HG02678 (cell line): ENCODE results near the gene SLC25A21.
"Not testable (repeated sequence)": the region's sequence is repeated elsewhere in the genome, so short reads cannot be mapped to it uniquely, and the experiment has no call there.

ENCODE experiments used
- ATAC-seq: cut with Tn5 transposase; IDR thresholded peaks from one replicate; pipeline ENCODE4 v1.9.1; 2021; ENCODE audit warnings: mild to moderate bottlenecking, moderate library complexity; ENCODE audit not compliant: unreplicated experiment

The SLC25A21 gene

DNA sequence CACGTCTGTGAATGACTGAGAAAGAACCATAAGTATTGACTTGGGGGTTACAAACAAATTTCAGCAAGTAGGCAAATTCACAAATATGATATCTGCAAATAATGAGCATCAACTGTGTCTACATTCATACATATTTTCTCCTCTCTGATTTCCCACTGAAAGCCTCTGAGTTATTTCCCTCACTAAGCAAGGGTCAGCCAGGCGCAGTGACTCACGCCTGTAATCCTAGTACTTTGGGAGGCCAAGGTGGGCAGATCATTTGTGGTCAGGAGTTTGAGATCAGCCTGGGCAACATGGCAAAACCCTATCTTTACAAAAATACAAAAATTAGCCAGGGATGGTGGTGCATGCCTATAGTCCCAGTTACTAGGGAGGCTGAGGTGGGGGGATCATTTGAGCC, 80.8 kb downstream of the SLC25A21 start:
- ATAC-seq: no peak

DNA sequence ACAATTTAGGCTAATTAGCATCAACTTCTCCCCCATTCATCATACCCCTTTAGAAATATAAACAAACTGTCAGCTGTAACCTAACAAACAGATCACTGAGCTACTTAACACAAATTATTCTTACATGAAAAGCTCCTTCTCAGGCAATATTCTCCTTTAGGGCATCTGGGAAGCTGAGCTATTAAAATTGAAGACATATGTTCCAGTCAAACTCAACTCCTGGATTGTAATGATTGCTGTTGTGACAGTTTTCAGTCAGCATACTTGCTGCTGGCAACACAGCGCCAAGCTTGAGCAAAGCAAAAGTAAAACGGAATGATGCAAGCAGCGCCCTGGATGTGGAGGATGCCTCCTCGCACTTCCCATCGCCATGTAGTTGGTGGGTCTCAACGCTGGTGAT, 82.4 kb downstream of the SLC25A21 start:
- ATAC-seq: no peak

DNA sequence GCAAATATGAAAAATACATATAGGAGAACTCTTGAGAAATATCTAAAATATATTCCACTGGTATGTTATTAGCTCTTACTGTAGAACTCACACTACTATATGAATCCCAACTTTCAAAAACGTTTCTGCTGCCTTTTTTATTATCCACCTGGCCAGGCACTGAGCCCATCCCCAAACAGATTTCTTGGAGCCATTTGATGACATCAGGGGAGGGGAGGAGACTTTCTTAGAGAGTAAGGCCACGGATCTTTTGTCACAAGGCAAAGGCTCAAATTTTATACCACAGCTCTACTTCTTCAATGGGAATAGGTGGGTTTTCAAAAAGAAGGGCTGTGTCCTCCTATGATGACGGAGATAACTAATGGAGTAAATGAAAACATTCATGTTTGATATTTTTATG, 83.0 kb downstream of the SLC25A21 start:
- ATAC-seq: no peak

DNA sequence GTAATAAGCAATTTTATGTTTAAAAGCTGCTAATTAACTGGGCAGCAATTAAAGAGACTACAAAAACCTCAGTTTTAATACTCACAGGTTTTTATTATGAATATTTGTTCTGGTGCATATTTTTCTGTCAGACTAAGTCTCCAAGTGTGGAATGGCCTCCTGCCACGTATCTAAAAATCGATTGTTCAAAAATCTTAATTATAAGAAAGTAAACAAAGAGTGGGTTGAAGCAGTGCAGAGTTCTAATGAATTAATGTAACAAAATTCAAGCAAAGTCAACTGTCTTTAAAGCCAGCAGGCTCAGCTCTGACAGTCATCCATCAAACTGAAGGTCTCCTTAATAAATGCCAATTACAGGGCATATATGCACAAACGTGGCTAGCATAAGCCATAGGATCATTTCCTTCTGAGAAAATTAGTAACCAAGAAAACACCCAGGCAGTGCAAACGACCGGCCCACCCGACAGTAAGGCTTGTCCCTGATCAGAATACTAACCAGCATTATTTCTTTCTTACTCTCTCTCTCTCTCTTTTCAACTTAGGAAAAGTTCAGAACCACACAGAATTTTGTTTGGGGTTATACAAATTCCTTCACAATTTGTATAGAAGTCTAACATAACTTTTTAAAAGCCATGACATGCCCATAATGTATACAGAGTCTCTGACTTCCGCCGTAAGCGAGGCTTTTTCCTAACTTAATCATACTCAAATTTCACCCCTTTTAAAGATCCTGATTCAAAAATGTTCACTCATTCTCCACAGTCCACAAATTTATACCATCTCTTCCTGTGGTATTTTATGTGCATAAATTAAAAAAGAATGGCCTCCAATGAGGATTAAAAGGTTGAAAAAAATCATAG, 83.8 kb downstream of the SLC25A21 start:
- ATAC-seq: no peak

DNA sequence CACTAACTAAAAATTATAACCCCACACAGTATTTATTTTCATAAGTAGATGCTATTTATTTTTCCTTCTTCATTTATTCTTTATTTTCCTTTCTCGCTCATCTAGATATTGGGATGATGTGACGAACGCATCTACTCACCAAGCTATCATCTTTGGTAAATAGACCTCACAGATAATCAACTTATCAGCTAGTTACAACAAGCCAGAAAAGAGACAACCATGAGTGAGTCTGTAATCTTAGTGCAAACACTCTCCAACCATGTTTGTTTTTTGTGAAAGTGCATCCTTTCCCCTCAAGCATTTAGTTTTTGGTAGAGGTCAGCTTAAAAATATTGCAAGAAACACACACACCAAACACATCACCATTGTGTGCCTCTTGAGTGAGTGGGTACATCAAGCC, 84.9 kb downstream of the SLC25A21 start:
- ATAC-seq: no peak

DNA sequence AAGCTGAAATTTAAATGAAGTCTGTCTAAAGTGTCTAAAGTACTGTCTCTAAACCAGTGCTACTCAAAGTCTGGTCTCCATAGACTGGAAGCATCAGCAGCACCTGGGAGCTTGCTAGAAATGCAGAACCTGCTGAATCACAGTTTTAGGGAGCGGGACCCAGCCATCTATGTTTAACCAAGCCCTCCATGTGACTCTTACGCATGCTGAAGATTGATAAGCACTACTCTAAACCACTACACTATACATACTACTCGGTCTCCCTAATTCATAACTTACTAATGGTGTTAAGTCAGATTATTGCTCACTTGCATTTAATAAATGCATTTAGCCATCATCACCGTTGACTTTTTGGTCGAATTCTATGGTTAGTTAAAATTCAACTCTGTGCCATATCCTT, 88.8 kb downstream of the SLC25A21 start:
- no peak for ATAC-seq

DNA sequence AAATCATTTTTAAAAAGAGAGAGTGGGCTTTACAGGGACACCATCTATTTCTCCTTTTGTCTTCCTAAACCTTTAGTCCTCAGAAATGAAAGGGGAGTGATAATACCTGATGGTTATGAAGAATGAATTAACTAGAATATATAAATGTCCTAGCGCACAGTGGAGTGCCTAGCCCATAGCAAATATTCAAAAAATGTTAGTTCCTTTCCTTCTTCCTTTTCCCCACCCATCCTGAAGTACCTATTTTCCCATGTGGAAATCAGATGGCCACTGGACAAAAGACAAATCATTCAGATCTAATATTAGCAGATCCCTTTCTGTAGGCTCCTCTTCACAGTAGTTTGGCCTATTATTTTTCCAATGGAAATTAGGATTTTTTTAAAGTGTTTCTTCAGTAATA, 90.0 kb downstream of the SLC25A21 start:
- ATAC-seq: no peak

DNA sequence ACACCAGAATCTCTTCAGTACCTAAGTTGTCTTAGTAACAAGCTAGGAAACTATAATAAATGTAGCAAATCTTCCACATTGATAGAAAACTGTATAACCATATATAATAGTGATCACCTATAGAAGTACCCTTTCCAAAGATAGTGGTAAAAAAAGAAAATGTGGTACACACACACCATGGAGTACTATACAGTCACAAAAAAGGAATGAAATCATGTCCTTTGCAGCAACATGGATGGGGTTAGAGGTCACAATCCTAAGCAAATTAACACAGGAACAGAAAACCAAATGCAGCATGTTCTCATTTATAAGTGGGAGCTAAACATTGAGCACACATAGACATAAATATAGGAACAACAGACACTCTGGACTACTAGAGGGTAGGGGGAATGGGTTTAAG, 90.5 kb downstream of the SLC25A21 start:
- ATAC-seq: no peak

DNA sequence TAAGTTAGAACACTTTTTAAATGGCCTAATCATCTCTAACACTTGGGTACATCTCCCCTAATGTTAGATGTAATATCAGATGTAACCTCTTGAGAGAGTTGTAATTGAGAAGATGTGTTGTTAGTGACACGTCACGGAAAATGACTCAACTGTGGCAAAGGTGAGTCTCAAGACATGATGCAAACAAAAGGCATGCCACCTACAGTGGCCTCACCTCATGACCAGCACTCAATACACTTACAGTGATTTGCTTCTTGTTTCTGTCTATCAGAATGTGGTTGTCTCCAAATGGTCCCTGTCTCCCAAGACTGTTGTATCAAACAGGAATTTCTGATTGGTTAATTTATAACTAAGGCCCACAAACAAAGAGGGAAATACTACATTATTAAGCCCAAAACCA, 91.2 kb downstream of the SLC25A21 start:
- no peak for ATAC-seq

DNA sequence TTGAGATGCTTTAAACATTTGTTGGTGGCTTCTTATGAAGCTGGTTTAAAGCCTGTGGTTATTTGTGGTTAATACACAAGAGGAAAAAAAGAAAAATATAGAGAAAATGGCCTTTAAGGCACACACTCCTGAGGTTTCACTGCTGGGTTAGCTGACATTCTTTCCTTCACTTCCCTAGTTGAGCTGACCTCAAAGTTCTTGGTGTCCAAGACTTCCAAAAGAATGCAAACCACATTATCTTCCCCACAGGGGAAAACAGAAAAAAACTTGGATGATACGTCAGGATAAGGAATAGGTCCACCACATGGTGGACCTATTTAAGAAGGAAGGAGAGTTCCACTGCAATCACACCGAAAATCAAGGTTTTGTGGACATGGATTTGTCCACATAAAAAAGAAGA, 94.3 kb downstream of the SLC25A21 start:
- no peak for ATAC-seq

DNA sequence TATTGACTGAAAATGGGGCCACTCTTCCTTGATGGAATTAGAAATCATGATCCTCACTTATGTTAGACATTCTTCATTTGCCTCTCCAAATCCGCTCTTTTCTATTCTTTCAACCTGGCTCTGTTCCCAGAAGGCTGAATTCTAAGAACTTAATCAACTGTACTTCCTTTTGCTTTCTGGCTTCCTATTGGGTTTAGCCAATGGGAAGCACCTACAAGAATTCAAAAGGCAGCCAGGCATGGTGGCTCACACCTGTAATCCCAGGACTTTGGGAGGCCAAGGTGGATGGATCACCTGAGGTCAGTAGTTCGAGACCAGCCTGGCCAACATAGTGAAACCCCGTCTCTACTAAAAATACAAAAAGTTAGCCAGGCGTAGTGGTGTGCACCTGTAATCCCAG, 98.1 kb downstream of the SLC25A21 start:
- ATAC-seq: not testable (repeated sequence)

DNA sequence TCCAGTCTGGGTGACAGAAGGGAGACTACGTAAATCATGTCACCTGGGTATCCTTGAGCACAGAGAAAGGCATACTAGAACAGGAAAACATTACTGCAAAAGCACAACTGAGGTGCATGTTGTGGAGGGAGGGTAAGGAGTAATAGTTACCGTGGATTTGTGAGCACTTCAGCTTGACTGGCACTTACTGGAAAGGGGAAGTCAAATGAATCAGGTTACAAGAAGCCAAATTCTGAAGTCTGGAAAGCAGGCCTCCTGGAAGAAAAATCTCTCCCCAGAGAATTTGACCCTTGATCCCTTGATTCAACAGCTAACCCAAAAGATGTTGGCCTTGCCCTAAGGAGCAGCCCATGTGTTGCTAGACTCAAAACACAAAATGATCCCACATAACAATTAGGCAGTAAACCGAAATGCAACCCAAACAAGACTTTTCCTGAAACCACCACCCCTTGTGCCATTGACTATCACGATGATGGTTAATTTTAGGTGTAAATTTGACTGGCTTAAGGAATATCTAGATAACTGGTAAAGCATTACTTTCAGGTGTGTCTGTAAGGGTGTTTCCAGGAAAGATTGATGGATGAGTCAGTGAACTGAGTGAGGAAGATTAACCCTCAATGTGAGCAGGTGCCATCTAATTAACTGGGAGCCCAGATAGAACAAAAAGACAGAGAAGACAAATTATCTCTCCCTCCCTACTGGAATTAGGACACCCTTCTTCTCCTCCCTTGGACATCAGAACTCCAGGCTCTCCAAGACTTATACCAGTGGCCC, 108.8 kb downstream of the SLC25A21 start:
- no peak for ATAC-seq

DNA sequence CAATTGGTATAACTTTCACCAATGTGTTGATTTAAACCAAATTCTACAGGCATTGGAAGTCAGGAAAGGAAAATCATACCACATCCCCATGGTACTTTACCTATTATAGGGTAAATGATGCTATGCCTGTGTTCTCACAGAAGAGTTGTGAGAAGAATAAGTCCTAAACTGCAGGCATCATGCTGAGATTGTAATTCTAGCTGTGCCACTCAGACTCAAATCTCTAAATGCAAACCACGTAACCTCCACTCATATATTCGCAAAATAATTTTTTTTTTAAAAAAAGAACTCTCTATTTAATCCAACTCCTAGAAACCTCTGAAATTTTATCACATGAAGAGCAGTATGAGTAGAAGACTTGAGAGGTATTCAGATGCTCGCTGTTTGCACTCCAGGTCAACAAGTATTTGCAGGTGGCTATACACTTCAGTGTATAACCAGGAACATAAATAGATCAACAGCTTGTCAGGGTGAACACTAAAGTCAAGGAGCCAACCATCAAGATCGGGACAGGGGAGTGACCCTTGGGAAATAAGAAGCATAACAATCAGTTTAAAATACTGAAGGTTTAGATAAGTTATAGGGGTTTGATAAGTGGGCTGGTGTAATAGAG, 110.1 kb downstream of the SLC25A21 start:
- no peak for ATAC-seq

DNA sequence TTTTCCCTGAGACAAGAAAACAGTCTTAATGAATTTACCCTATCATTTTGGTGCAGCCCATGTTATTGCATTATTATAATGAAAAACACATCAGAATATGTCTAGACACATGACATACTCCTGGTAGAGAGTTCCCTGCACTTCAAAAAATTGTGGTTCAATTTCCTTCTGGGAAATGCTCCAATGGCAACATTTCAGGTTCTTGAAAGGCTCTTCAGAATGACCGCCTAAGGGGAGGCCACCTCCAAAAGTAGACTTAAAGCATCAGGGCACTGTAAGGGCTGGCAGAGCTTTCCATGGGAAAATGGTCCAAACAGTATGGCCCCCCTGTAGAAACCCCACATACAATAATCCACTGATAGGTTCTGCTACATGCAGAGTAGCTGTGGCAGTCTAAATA, 110.7 kb downstream of the SLC25A21 start:
- no peak for ATAC-seq

DNA sequence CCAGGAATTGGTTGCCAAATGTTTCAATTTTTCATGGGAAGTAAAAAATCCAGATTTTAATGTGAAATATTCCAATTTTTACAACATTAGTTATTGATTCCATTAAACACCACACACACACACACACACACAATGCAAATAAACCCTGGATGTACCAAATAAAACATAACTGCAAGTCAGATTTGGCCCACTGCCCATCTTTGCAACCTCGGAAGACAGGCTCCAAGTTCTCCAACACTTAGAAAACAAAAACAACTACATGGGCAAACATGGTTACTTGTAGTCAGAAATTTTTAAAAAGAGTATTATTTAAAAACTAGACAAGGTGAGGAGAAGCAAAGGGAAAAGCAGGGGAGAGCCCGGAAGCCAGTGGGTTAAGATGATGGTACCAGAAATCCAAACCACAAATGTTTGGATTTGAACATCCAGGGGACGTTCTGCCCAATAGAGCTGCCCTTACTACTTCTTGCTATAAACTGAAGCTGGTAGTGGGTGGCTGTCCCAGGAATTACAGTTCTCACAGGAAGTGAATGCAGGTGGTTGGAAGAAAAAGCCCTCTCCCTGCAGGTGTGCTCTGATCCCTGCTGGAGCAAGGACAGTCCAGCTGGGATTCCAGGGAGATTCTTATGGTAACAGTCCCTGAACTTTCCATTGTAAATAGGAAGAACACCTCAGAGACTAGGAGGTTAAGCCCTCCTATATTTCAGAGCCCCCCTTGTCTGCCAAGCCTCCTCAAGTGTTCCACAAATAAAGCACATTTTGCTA, 111.7 kb downstream of the SLC25A21 start:
- no peak for ATAC-seq

DNA sequence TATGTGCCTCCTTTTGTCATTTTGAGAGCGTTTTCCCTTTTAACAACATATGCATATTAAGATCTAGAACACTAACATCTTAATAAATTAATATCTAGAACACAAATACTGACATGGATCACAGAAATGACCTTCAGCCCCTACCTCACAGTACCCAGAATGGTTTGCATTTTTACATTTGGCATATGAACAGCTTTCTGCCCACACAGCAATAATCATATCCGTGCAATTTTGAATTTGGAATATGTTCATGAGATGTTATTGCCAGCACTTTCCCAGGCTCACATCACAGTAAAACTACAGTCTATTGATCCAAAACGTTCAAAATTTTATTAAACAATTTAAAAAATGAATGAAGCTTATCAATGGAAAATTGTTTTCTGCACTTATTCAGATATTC, 114.6 kb downstream of the SLC25A21 start:
- no peak for ATAC-seq

DNA sequence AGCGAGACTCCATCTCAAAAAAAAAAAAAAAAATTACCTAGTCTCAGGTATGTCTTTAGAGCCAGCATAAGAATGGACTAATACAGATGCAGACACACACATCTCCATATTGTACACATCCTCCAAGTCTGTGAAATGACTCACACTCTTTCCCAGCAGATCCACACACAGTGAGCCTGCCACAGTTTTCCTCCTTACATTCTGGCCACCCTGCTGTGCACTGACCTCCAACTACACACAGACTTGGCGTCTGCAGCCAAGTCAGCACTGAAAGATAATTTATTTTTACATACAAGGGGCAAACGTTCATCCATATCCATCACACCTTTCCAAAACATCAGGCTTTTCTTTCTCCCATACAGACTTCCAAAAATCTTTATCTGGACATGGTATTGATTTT, 115.9 kb downstream of the SLC25A21 start:
- no peak for ATAC-seq

DNA sequence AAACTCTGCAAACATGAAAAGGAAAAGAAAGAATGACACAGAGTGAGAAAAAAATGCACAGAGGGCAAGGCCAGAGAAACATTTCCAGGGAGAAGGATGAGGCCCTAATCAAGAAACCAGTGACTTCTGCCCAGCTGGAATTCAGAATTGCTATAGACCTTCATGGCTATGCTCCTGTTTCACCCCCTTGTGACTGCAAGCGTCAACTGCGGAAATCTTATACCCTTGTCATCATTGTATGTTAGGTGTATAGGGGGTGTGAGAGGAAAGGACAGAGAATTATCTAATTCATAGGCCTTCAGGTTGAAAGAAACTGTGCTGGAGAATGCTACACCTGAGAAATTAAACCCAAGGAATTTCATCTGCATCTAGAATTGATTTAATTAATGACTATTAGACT, 117.5 kb downstream of the SLC25A21 start:
- no peak for ATAC-seq

DNA sequence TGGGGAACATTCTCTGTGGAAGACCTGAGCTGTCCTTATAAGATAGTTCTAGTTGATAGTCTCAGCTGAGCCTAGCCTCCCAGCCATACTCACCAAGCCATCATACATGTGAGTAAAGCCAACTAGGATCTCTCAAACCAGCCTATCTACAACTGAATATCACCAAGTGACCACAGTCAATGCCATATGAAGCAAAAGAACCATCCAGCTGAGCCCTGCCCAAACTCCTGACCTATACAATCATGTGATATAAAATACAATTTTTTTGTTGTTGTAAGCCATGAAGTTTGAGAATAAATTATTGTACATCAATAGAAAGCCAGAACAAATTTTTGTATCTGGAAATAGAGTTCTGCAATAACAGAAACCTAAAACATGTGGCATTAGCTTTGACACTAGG, 118.3 kb downstream of the SLC25A21 start:
- no peak for ATAC-seq

DNA sequence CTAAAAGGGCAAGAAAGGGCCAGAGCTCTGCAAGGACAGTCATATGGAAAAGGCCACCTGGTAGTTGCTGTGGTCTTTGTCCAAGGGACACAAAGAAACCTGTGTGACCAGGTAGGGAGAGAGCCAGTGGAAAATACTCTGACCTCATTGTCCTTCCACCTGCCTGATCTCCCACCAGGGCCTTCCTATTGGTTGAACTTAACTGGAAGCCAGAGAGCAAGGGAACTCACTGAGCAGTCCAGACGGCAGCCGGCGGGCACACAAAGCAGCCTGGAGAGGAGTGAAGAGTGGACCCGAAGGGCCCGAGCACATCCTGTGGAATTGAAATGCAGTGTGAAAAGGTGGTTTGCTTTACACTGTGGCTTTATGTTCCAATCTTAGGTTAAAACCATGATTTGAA, 120.7 kb downstream of the SLC25A21 start:
- ATAC-seq: no peak

DNA sequence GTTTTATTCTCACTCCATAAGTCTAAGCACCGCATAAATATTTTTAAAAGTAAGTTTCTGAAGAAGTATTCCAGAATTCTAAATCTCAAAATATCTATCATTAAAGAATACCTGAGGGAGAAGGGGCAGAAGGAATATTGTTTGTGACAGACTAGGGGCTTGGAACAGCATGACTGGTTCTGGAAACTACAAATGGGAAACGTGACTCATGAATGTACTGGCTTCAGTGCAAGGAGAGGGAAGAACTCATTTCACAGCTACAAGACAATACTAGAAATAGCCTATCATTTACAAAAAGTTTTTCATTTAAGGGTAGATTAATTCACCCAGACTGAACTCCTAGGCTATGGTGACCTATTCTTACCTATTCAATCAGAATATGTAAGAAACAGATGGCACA, 121.3 kb downstream of the SLC25A21 start:
- ATAC-seq: no peak
